HEK293 (cell line): Measurements from ENCODE around the gene LMO4.

Experiments used
- BCL11A ChIP-seq: fragments of 450-650 bp; formaldehyde crosslinking; IDR thresholded peaks from 2 replicates; pipeline ENCODE4 v1.5.1; 2016; ENCODE audit warnings: low read depth, missing biosample characterization, missing genetic modification characterization
- GFI1B ChIP-seq: fragments of 450-650 bp; formaldehyde crosslinking; IDR thresholded peaks from 2 replicates; pipeline ENCODE4 v1.5.1; 2016; ENCODE audit warnings: missing biosample characterization, missing genetic modification characterization
- HOXA7 ChIP-seq: sonication (generic); formaldehyde crosslinking; IDR thresholded peaks from 2 replicates; pipeline ENCODE4 v1.8.1; 2022; ENCODE audit warnings: missing genetic modification reagents, borderline replicate concordance
- KLF16 ChIP-seq: fragments of 450-650 bp; formaldehyde crosslinking; IDR thresholded peaks from 2 replicates; pipeline ENCODE4 v1.5.1; 2017; ENCODE audit warnings: missing biosample characterization, missing genetic modification characterization
- PRDM1 ChIP-seq: fragments of 450-650 bp; formaldehyde crosslinking; IDR thresholded peaks from 2 replicates; pipeline ENCODE4; 2016; ENCODE audit warnings: missing biosample characterization, missing genetic modification characterization
- SCRT2 ChIP-seq: fragments of 450-650 bp; formaldehyde crosslinking; IDR thresholded peaks from 2 replicates; pipeline ENCODE4 v1.5.1; 2016; ENCODE audit warnings: missing biosample characterization, missing genetic modification characterization
- SP2 ChIP-seq: fragments of 450-650 bp; formaldehyde crosslinking; IDR thresholded peaks from 2 replicates; pipeline ENCODE4 v1.5.1; 2016; ENCODE audit warnings: missing biosample characterization, missing genetic modification characterization
- SP7 ChIP-seq: fragments of 450-650 bp; formaldehyde crosslinking; IDR thresholded peaks from 2 replicates; pipeline ENCODE4 v1.5.1; 2016; ENCODE audit warnings: missing biosample characterization, missing genetic modification characterization
- WT1 ChIP-seq: fragments of 450-650 bp; formaldehyde crosslinking; IDR thresholded peaks from 2 replicates; pipeline ENCODE4 v1.5.1; 2016; ENCODE audit warnings: missing biosample characterization, missing genetic modification characterization
- YY2 ChIP-seq: fragments of 450-650 bp; formaldehyde crosslinking; IDR thresholded peaks from 2 replicates; pipeline ENCODE4 v1.5.1; 2016; ENCODE audit warnings: missing biosample characterization, missing genetic modification characterization
- ZBTB20 ChIP-seq: fragments of 450-650 bp; formaldehyde crosslinking; IDR thresholded peaks from 2 replicates; pipeline ENCODE4 v1.5.1; 2016; ENCODE audit warnings: missing biosample characterization, missing genetic modification characterization
- ZBTB7A ChIP-seq: fragments of 450-650 bp; formaldehyde crosslinking; IDR thresholded peaks from 2 replicates; pipeline ENCODE4 v1.5.1; 2016; ENCODE audit warnings: low read depth, missing biosample characterization, missing genetic modification characterization
- ZNF114 ChIP-seq: fragments of 450-650 bp; formaldehyde crosslinking; IDR thresholded peaks from 2 replicates; pipeline ENCODE4 v1.5.0; 2017; ENCODE audit warnings: missing biosample characterization, missing genetic modification characterization
- ZNF121 ChIP-seq: fragments of 450-650 bp; formaldehyde crosslinking; IDR thresholded peaks from 2 replicates; pipeline ENCODE4 v1.5.1; 2016; ENCODE audit warnings: missing biosample characterization, missing genetic modification characterization
- ZNF132 ChIP-seq: fragments of 450-650 bp; formaldehyde crosslinking; IDR thresholded peaks from 2 replicates; pipeline ENCODE4 v1.5.1; 2017; ENCODE audit warnings: missing biosample characterization, missing genetic modification characterization, borderline replicate concordance
- ZNF2 ChIP-seq: fragments of 450-650 bp; formaldehyde crosslinking; IDR thresholded peaks from 2 replicates; pipeline ENCODE4 v1.5.1; 2016; ENCODE audit warnings: missing biosample characterization, missing genetic modification characterization
- ZNF561 ChIP-seq: fragments of 450-650 bp; IDR thresholded peaks from 2 replicates; pipeline ENCODE4 v1.5.1; 2018; ENCODE audit warnings: missing biosample characterization, missing genetic modification characterization, borderline replicate concordance
- ZNF600 ChIP-seq: fragments of 450-650 bp; formaldehyde crosslinking; IDR thresholded peaks from 2 replicates; pipeline ENCODE4 v1.5.1; 2016; ENCODE audit warnings: missing biosample characterization, missing genetic modification characterization
- ZNF701 ChIP-seq: fragments of 450-650 bp; formaldehyde crosslinking; IDR thresholded peaks from 2 replicates; pipeline ENCODE4 v1.5.1; 2016; ENCODE audit warnings: missing biosample characterization, missing genetic modification characterization
- ZXDB ChIP-seq: fragments of 450-650 bp; formaldehyde crosslinking; IDR thresholded peaks from 2 replicates; pipeline ENCODE4 v1.5.1; 2016; ENCODE audit warnings: missing biosample characterization, missing genetic modification characterization
- TF ChIP-seq, protein P1 (sequence below): fragments of 450-650 bp; formaldehyde crosslinking; IDR thresholded peaks from 2 replicates; pipeline ENCODE4 v1.5.1; 2016; ENCODE audit warnings: missing biosample characterization, missing genetic modification characterization
- TF ChIP-seq, protein P2 (sequence below): fragments of 450-650 bp; formaldehyde crosslinking; IDR thresholded peaks from 2 replicates; pipeline ENCODE4 v1.5.1; 2017; ENCODE audit warnings: missing biosample characterization, missing genetic modification characterization
- TF ChIP-seq, protein P3 (sequence below): fragments of 450-650 bp; formaldehyde crosslinking; IDR thresholded peaks from 2 replicates; pipeline ENCODE4 v1.5.1; 2016; ENCODE audit warnings: missing biosample characterization, missing genetic modification characterization
- TF ChIP-seq, protein P4 (sequence below): fragments of 450-650 bp; formaldehyde crosslinking; IDR thresholded peaks from 2 replicates; pipeline ENCODE4 v1.5.1; 2017; ENCODE audit warnings: missing biosample characterization, missing genetic modification characterization
- TF ChIP-seq, protein P5 (sequence below): fragments of 450-650 bp; formaldehyde crosslinking; IDR thresholded peaks from 2 replicates; pipeline ENCODE4 v1.5.1; 2016; ENCODE audit warnings: missing biosample characterization, missing genetic modification characterization
- TF ChIP-seq, protein P6 (sequence below): fragments of 450-650 bp; formaldehyde crosslinking; IDR thresholded peaks from 2 replicates; pipeline ENCODE4 v1.5.1; 2016; ENCODE audit warnings: missing biosample characterization, missing genetic modification characterization
- TF ChIP-seq, protein P7 (sequence below): fragments of 450-650 bp; formaldehyde crosslinking; IDR thresholded peaks from 2 replicates; pipeline ENCODE4 v1.5.1; 2017; ENCODE audit warnings: missing biosample characterization, mild to moderate bottlenecking, missing genetic modification characterization, moderate library complexity

The LMO4 gene

DNA sequence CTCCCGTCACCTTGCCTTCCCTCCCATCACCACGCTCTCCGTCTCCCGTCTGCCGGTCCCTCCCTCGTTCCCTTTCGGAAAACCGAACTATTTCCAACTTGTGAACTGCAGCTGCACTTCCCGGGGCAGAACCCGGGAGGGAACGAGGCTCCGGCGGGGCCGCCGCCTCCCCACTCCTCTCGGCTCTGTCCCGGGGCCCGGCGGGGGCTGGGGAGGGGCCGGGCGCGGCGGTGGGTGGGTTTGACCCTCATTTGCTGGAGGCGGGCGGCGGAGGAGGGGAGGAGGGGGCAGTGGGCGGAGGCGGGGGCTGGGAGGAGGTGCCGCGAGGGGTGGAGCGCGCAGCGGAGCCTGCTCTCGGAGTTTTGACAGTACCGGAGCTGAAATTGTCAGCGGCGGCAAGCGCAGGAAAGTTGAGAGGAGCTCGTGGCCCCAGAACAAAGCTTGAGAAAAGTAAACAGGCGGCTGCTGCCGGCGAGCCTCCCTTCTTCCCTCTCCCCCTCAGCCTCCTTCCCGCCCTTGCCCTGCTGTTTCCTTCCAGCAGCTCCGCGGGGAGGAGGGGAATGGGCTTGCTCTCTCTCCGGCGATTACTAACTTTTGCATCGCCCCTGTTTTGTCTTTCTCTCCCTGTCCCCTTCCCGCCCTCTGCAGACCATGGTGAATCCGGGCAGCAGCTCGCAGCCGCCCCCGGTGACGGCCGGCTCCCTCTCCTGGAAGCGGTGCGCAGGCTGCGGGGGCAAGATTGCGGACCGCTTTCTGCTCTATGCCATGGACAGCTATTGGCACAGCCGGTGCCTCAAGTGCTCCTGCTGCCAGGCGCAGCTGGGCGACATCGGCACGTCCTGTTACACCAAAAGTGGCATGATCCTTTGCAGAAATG lies 2.9 kb downstream of the LMO4 start (continued):
- TF ChIP-seq, protein P1, sequence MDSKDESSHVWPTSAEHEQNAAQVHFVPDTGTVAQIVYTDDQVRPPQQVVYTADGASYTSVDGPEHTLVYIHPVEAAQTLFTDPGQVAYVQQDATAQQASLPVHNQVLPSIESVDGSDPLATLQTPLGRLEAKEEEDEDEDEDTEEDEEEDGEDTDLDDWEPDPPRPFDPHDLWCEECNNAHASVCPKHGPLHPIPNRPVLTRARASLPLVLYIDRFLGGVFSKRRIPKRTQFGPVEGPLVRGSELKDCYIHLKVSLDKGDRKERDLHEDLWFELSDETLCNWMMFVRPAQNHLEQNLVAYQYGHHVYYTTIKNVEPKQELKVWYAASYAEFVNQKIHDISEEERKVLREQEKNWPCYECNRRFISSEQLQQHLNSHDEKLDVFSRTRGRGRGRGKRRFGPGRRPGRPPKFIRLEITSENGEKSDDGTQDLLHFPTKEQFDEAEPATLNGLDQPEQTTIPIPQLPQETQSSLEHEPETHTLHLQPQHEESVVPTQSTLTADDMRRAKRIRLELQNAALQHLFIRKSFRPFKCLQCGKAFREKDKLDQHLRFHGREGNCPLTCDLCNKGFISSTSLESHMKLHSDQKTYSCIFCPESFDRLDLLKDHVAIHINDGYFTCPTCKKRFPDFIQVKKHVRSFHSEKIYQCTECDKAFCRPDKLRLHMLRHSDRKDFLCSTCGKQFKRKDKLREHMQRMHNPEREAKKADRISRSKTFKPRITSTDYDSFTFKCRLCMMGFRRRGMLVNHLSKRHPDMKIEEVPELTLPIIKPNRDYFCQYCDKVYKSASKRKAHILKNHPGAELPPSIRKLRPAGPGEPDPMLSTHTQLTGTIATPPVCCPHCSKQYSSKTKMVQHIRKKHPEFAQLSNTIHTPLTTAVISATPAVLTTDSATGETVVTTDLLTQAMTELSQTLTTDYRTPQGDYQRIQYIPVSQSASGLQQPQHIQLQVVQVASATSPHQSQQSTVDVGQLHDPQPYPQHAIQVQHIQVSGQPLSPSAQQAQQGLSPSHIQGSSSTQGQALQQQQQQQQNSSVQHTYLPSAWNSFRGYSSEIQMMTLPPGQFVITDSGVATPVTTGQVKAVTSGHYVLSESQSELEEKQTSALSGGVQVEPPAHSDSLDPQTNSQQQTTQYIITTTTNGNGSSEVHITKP (tag by site-specific recombination) = peak; percentile 32; the same call in 1 of the 2 replicates
- TF ChIP-seq ZNF561 = peak; percentile 16; the same call in 1 of the 2 replicates
- TF ChIP-seq ZNF121 (tag by site-specific recombination) = no peak
- TF ChIP-seq, protein P2, sequence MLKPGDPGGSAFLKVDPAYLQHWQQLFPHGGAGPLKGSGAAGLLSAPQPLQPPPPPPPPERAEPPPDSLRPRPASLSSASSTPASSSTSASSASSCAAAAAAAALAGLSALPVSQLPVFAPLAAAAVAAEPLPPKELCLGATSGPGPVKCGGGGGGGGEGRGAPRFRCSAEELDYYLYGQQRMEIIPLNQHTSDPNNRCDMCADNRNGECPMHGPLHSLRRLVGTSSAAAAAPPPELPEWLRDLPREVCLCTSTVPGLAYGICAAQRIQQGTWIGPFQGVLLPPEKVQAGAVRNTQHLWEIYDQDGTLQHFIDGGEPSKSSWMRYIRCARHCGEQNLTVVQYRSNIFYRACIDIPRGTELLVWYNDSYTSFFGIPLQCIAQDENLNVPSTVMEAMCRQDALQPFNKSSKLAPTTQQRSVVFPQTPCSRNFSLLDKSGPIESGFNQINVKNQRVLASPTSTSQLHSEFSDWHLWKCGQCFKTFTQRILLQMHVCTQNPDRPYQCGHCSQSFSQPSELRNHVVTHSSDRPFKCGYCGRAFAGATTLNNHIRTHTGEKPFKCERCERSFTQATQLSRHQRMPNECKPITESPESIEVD (tag by site-specific recombination) = no peak
- TF ChIP-seq SCRT2 (tag by site-specific recombination) = no peak
- no peak for TF ChIP-seq ZNF114 (tag by site-specific recombination)
- no peak for TF ChIP-seq BCL11A (tag by site-specific recombination)
- TF ChIP-seq, protein P3, sequence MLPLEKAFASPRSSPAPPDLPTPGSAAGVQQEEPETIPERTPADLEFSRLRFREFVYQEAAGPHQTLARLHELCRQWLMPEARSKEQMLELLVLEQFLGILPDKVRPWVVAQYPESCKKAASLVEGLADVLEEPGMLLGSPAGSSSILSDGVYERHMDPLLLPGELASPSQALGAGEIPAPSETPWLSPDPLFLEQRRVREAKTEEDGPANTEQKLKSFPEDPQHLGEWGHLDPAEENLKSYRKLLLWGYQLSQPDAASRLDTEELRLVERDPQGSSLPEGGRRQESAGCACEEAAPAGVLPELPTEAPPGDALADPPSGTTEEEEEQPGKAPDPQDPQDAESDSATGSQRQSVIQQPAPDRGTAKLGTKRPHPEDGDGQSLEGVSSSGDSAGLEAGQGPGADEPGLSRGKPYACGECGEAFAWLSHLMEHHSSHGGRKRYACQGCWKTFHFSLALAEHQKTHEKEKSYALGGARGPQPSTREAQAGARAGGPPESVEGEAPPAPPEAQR (tag by site-specific recombination) = no peak
- TF ChIP-seq, protein P4, sequence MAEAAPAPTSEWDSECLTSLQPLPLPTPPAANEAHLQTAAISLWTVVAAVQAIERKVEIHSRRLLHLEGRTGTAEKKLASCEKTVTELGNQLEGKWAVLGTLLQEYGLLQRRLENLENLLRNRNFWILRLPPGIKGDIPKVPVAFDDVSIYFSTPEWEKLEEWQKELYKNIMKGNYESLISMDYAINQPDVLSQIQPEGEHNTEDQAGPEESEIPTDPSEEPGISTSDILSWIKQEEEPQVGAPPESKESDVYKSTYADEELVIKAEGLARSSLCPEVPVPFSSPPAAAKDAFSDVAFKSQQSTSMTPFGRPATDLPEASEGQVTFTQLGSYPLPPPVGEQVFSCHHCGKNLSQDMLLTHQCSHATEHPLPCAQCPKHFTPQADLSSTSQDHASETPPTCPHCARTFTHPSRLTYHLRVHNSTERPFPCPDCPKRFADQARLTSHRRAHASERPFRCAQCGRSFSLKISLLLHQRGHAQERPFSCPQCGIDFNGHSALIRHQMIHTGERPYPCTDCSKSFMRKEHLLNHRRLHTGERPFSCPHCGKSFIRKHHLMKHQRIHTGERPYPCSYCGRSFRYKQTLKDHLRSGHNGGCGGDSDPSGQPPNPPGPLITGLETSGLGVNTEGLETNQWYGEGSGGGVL = peak; percentile 88
- TF ChIP-seq, protein P5, sequence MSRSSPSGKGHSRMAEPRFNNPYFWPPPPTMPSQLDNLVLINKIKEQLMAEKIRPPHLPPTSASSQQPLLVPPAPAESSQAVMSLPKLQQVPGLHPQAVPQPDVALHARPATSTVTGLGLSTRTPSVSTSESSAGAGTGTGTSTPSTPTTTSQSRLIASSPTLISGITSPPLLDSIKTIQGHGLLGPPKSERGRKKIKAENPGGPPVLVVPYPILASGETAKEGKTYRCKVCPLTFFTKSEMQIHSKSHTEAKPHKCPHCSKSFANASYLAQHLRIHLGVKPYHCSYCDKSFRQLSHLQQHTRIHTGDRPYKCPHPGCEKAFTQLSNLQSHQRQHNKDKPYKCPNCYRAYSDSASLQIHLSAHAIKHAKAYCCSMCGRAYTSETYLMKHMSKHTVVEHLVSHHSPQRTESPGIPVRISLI (tag by site-specific recombination) = no peak
- TF ChIP-seq PRDM1 (tag by site-specific recombination) = peak; percentile 26; the same call in 1 of the 2 replicates
- TF ChIP-seq YY2 = no peak
- TF ChIP-seq ZBTB20 (tag by site-specific recombination) = peak; percentile 100
- TF ChIP-seq SP2 = peak; percentile 81
- peak; percentile 58; the same call in 1 of the 2 replicates for TF ChIP-seq SP7 (tag by site-specific recombination)
- peak; percentile 22 for TF ChIP-seq ZXDB (tag by site-specific recombination)
- TF ChIP-seq ZNF2 (tag by site-specific recombination) = peak; percentile 58
- TF ChIP-seq ZBTB7A (tag by site-specific recombination) = no peak
- no peak for TF ChIP-seq ZNF701 (tag by site-specific recombination)
- TF ChIP-seq WT1 (tag by site-specific recombination) = peak; percentile 93
- peak; percentile 86 for TF ChIP-seq ZNF600
- TF ChIP-seq, protein P6, sequence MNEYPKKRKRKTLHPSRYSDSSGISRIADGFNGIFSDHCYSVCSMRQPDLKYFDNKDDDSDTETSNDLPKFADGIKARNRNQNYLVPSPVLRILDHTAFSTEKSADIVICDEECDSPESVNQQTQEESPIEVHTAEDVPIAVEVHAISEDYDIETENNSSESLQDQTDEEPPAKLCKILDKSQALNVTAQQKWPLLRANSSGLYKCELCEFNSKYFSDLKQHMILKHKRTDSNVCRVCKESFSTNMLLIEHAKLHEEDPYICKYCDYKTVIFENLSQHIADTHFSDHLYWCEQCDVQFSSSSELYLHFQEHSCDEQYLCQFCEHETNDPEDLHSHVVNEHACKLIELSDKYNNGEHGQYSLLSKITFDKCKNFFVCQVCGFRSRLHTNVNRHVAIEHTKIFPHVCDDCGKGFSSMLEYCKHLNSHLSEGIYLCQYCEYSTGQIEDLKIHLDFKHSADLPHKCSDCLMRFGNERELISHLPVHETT = 0 out of 2 replicates have a peak, but pooled peaks have one; percentile 16
- no peak for TF ChIP-seq ZNF132 (tag by site-specific recombination)
- no peak for TF ChIP-seq GFI1B
- TF ChIP-seq KLF16 = peak; percentile 24; the same call in 1 of the 2 replicates
- TF ChIP-seq HOXA7 (CRISPR knock-in tag) = no peak
- TF ChIP-seq, protein P7, sequence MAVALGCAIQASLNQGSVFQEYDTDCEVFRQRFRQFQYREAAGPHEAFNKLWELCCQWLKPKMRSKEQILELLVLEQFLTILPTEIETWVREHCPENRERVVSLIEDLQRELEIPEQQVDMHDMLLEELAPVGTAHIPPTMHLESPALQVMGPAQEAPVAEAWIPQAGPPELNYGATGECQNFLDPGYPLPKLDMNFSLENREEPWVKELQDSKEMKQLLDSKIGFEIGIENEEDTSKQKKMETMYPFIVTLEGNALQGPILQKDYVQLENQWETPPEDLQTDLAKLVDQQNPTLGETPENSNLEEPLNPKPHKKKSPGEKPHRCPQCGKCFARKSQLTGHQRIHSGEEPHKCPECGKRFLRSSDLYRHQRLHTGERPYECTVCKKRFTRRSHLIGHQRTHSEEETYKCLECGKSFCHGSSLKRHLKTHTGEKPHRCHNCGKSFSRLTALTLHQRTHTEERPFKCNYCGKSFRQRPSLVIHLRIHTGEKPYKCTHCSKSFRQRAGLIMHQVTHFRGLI (tag by site-specific recombination) = no peak
